HFF-Myc (cell line): Measurements from ENCODE around the gene RSPH6A.
A peak's percentile ranks its signal among the peaks of the same experiment; 100 is the strongest.
"Not testable (repeated sequence)": the region's sequence is repeated elsewhere in the genome, so short reads cannot be mapped to it uniquely, and the experiment has no call there.

Source experiments
- DNase-seq: peaks from one replicate; pipeline ENCODE4 v3.0.0-alpha.2; 2011; ENCODE audit warnings: low read depth; ENCODE audit errors: extremely low read depth
- H3K4me3 ChIP-seq: replicated peaks from 2 replicates; pipeline ENCODE4 v1.5.1; 2011; ENCODE audit warnings: low read depth, mild to moderate bottlenecking, control low read depth, low read length
- CTCF ChIP-seq: IDR thresholded peaks from 2 replicates; pipeline ENCODE4 v1.5.1; 2012; ENCODE audit warnings: mild to moderate bottlenecking, low read depth, low read length, control low read depth; ENCODE audit errors: missing control alignments

RSPH6A gene

GRCh38 chr19:45762870-45763631, 52.1 kb downstream of the RSPH6A start:
- DNase-seq: no peak
- TF ChIP-seq CTCF: no peak
- no peak overlapping the region for H3K4me3 ChIP-seq

GRCh38 chr19:45761714-45762113, 53.4 kb downstream of the RSPH6A start:
- no peak for DNase-seq
- TF ChIP-seq CTCF: no peak
- no peak overlapping the region for H3K4me3 ChIP-seq

- no peak for DNase-seq
- TF ChIP-seq CTCF: no peak
- H3K4me3 ChIP-seq: no peak overlapping the region
Measured at GRCh38 chr19:45758921-45759320, 56.2 kb downstream of the RSPH6A start.

- no peak for DNase-seq
- no peak overlapping the region for H3K4me3 ChIP-seq
- no peak for TF ChIP-seq CTCF
Measured at GRCh38 chr19:45757695-45758094, 57.4 kb downstream of the RSPH6A start.

- no peak for TF ChIP-seq CTCF
- no peak overlapping the region for H3K4me3 ChIP-seq
- DNase-seq: no peak
Measured at GRCh38 chr19:45754323-45754722, 60.8 kb downstream of the RSPH6A start.

- TF ChIP-seq CTCF: peak; percentile 31
- no peak overlapping the region for H3K4me3 ChIP-seq
- no peak for DNase-seq
Measured at GRCh38 chr19:45753548-45753947, 61.6 kb downstream of the RSPH6A start.

GRCh38 chr19:45752639-45753038, 62.5 kb downstream of the RSPH6A start:
- no peak overlapping the region for H3K4me3 ChIP-seq
- no peak for DNase-seq
- TF ChIP-seq CTCF: no peak

- not testable (repeated sequence) for DNase-seq, H3K4me3 ChIP-seq
Measured at GRCh38 chr19:45751483-45751882, 63.6 kb downstream of the RSPH6A start.
